NB4 (cell line): ENCODE data around the gene FRMPD4.

Experiments used
- CTCF ChIP-seq: IDR thresholded peaks from one replicate; pipeline ENCODE4 v1.5.1; 2012; ENCODE audit warnings: low read depth, low read length
- MYC ChIP-seq: IDR thresholded peaks from 2 replicates; pipeline ENCODE4 v1.6.1; 2011; ENCODE audit warnings: low read depth, low read length

- TF ChIP-seq CTCF: no peak
- no peak for TF ChIP-seq MYC
These were observed 444.4 kb downstream of the FRMPD4 start for GRCh38 chrX:12582649-12583048.
